Measurements from ENCODE around the gene MYOZ3.

MYOZ3 gene

GRCh38 chr5:150661086-150661485 is at the start of gene MYOZ3:
Gene MYOZ3, plus strand, starts transcription at chr5:150661251. Its CDS starts 1,691 bp downstream, at chr5:150662942.
- DNase-seq, result no peak

GRCh38 chr5:150612405-150612804 is 48.6 kb upstream of the MYOZ3 start:
- no peak for DNase-seq

GRCh38 chr5:150612905-150613670 is 48.0 kb upstream of the MYOZ3 start:
- no peak for DNase-seq

GRCh38 chr5:150613991-150614660 is 46.9 kb upstream of the MYOZ3 start:
- no peak for DNase-seq

- DNase-seq, result no peak
Observed at GRCh38 chr5:150614661-150615060, 46.4 kb upstream of the MYOZ3 start.

- no peak for DNase-seq
Observed at GRCh38 chr5:150615141-150615699, 45.8 kb upstream of the MYOZ3 start.

- DNase-seq, result no peak
Observed at GRCh38 chr5:150616024-150616470, 45.0 kb upstream of the MYOZ3 start.

GRCh38 chr5:150616506-150616905 is 44.5 kb upstream of the MYOZ3 start:
- DNase-seq, result no peak

GRCh38 chr5:150618163-150618562 is 42.9 kb upstream of the MYOZ3 start:
- no peak for DNase-seq

- no peak for DNase-seq
Observed at GRCh38 chr5:150618588-150619281, 42.3 kb upstream of the MYOZ3 start.

GRCh38 chr5:150619359-150620230 is 41.5 kb upstream of the MYOZ3 start:
- DNase-seq, result no peak

GRCh38 chr5:150621301-150621700 is 39.8 kb upstream of the MYOZ3 start:
- no peak for DNase-seq

- no peak for DNase-seq
Observed at GRCh38 chr5:150622157-150622556, 38.9 kb upstream of the MYOZ3 start.

GRCh38 chr5:150623152-150623877 is 37.7 kb upstream of the MYOZ3 start:
- DNase-seq, result no peak

GRCh38 chr5:150623878-150624216 is 37.2 kb upstream of the MYOZ3 start:
- no peak for DNase-seq

GRCh38 chr5:150624334-150625163 is 36.5 kb upstream of the MYOZ3 start:
- peak; percentile 6 for DNase-seq

- no peak for DNase-seq
Observed at GRCh38 chr5:150625164-150625535, 35.9 kb upstream of the MYOZ3 start.

- DNase-seq, result no peak
Observed at GRCh38 chr5:150625831-150626746, 35.0 kb upstream of the MYOZ3 start.

- DNase-seq, result no peak
Observed at GRCh38 chr5:150626853-150627276, 34.2 kb upstream of the MYOZ3 start.
